ENCODE measurements around the gene FAM227B.
"Not testable (repeated sequence)": the region's sequence is repeated elsewhere in the genome, so short reads cannot be mapped to it uniquely, and the experiment has no call there.

- TF ChIP-seq CTCF, POLR2A (IDR thresholded peaks at IDR 0.05): not testable (repeated sequence)
Measured at GRCh38 chr15:49592829-49593316, 27.7 kb downstream of the FAM227B start.
